H1 (cell line): ENCODE results near the gene SCAMP2. TPM values are rescaled to one million over a fixed set of nuclear protein-coding genes. Genes with fewer than 3 reads are reported as not detected.

Source experiments
- CTCF ChIA-PET: fragments of 300-600 bp; sonication (Branson Sonifier 250); formaldehyde crosslinking; loops from one replicate; lab custom pipeline; 2021; ENCODE audit not compliant: partially characterized antibody; lab: Charles Lee
- POLR2A ChIA-PET: fragments of 300-600 bp; sonication (Branson Sonifier 250); formaldehyde crosslinking; loops from one replicate; lab custom pipeline; 2021; ENCODE audit warnings: inconsistent platforms; ENCODE audit not compliant: partially characterized antibody; lab: Charles Lee
- DNase-seq, 2 experiments: peaks; one replicate each; pipeline versions ENCODE4 v3.0.0 to v3.0.0-alpha.2; 2010 to 2022; ENCODE audit warnings: low spot score in 2 of 2, low read depth in 1 of 2, mixed read lengths in 1 of 2
- FAIRE-seq: peaks from 2 replicates; lab custom pipeline; 2011; peaks lifted over from hg19 to GRCh38; lab: Jason Lieb, UNC
- H2AFZ ChIP-seq: 2 replicates; pipeline ENCODE4 v1.8.1; 2012; ENCODE audit warnings: low read length, inconsistent platforms
- H2AK5ac ChIP-seq: 2 replicates; pipeline ENCODE4 v1.6.1; 2013; ENCODE audit warnings: low read depth, low read length
- H2BK120ac ChIP-seq: replicated peaks from 2 replicates; pipeline ENCODE3; 2013; ENCODE audit warnings: low read depth, low read length, inconsistent platforms
- H2BK12ac ChIP-seq: 2 replicates; pipeline ENCODE4 v1.6.1; 2013; ENCODE audit warnings: low read depth, low read length
- H2BK15ac ChIP-seq: 2 replicates; pipeline ENCODE4 v1.6.1; 2013; ENCODE audit warnings: low read length
- H2BK20ac ChIP-seq: 2 replicates; pipeline ENCODE4 v1.6.1; 2013; ENCODE audit warnings: low read length
- H2BK5ac ChIP-seq: 2 replicates; pipeline ENCODE4 v1.6.1; 2013; ENCODE audit warnings: low read depth, low read length
- H3K14ac ChIP-seq: 2 replicates; pipeline ENCODE4 v1.6.1; 2013; ENCODE audit warnings: inconsistent platforms; ENCODE audit not compliant: insufficient read length
- H3K18ac ChIP-seq: 2 replicates; pipeline ENCODE4 v1.6.1; 2013; ENCODE audit warnings: low read length; ENCODE audit errors: extremely low read depth
- H3K23ac ChIP-seq: 2 replicates; pipeline ENCODE4 v1.6.1; 2013; ENCODE audit warnings: inconsistent platforms; ENCODE audit not compliant: insufficient read length
- H3K23me2 ChIP-seq: 2 replicates; pipeline ENCODE4 v1.6.1; 2013; ENCODE audit warnings: low read depth, low read length
- H3K27ac ChIP-seq: 2 replicates; pipeline ENCODE4 v1.6.1; 2011; ENCODE audit warnings: low read depth, low read length, inconsistent platforms
- H3K27me3 ChIP-seq, 4 experiments: replicated peaks in 1 of 4; 1 replicate in 1 of 4; 2 replicates in 3 of 4; pipeline versions ENCODE4 v1.6.1 to v1.8.1; 2011 to 2013; ENCODE audit warnings: low read length in 3 of 4, mild to moderate bottlenecking in 3 of 4, inconsistent platforms in 2 of 4, mixed read lengths in 2 of 4, moderate library complexity in 1 of 4; ENCODE audit not compliant: control insufficient read depth in 3 of 4, insufficient read depth in 3 of 4; ENCODE audit errors: extremely low read depth in 1 of 4
- H3K36me3 ChIP-seq, 4 experiments: 2 replicates each; pipeline versions ENCODE4 v1.6.1 to v1.8.1; 2011 to 2013; ENCODE audit warnings: mild to moderate bottlenecking in 4 of 4, low read length in 3 of 4, moderate library complexity in 2 of 4, control low read depth in 1 of 4, inconsistent platforms in 1 of 4; ENCODE audit not compliant: insufficient read depth in 4 of 4, control insufficient read depth in 2 of 4
- H3K4ac ChIP-seq: replicated peaks from 2 replicates; pipeline ENCODE3; 2013; ENCODE audit warnings: low read length, low read depth, mixed read lengths, inconsistent platforms; ENCODE audit not compliant: insufficient read length
- H3K4me1 ChIP-seq, 4 experiments: replicated peaks in 1 of 4; 1 replicate in 1 of 4; 2 replicates in 3 of 4; pipeline versions ENCODE4 v1.6.1 to v1.8.1; 2011 to 2013; ENCODE audit warnings: low read length in 3 of 4, inconsistent platforms in 2 of 4, mixed read lengths in 1 of 4; ENCODE audit not compliant: insufficient read depth in 4 of 4, control insufficient read depth in 3 of 4
- H3K4me2 ChIP-seq, 2 experiments: 2 replicates each; pipeline versions ENCODE4 v1.6.1 to v1.8.1; 2011 to 2013; ENCODE audit warnings: low read depth in 2 of 2, low read length in 2 of 2, control low read depth in 1 of 2, inconsistent platforms in 1 of 2, mild to moderate bottlenecking in 1 of 2; ENCODE audit not compliant: insufficient read depth in 1 of 2
- H3K4me3 ChIP-seq, 4 experiments: fragments of 200-600, 300-600 bp in 1 of 4; sonication (generic), shearing (Covaris generic), sonication (Bioruptor Twin) in 1 of 4; 2 replicates each; pipeline versions ENCODE4 v1.5.1 to v1.8.1; 2011 to 2016; ENCODE audit warnings: low read length in 4 of 4, low read depth in 3 of 4, control low read depth in 2 of 4, inconsistent platforms in 2 of 4, mild to moderate bottlenecking in 2 of 4, mixed read lengths in 1 of 4, moderate library complexity in 1 of 4; ENCODE audit not compliant: insufficient read depth in 2 of 4; ENCODE audit errors: extremely low read depth in 1 of 4
- H3K56ac ChIP-seq: replicated peaks from 2 replicates; pipeline ENCODE3; 2013; ENCODE audit warnings: low read depth, mild to moderate bottlenecking, mixed read lengths, low read length, inconsistent platforms; ENCODE audit not compliant: insufficient read length
- H3K79me1 ChIP-seq: 2 replicates; pipeline ENCODE4 v1.6.1; 2013; ENCODE audit warnings: low read depth, low read length, control low read depth
- H3K79me2 ChIP-seq, 2 experiments: 2 replicates each; pipeline versions ENCODE4 v1.6.1 to v1.8.1; 2012 to 2013; ENCODE audit warnings: low read length in 2 of 2, mild to moderate bottlenecking in 2 of 2, inconsistent platforms in 1 of 2; ENCODE audit not compliant: insufficient read depth in 2 of 2, control insufficient read depth in 1 of 2
- H3K9ac ChIP-seq, 4 experiments: replicated peaks in 1 of 4; 1 replicate in 1 of 4; 2 replicates in 3 of 4; pipeline versions ENCODE4 v1.6.1 to v1.8.1; 2011 to 2013; ENCODE audit warnings: low read depth in 3 of 4, low read length in 3 of 4, control low read depth in 2 of 4, mild to moderate bottlenecking in 2 of 4, moderate library complexity in 2 of 4, inconsistent platforms in 1 of 4; ENCODE audit errors: extremely low read depth in 1 of 4
- H3K9me3 ChIP-seq, 2 experiments: 2 replicates each; pipeline versions ENCODE4 v1.6.1 to v1.8.1; 2012 to 2013; ENCODE audit warnings: mild to moderate bottlenecking in 2 of 2, moderate library complexity in 2 of 2, control low read depth in 1 of 2, inconsistent platforms in 1 of 2, low read depth in 1 of 2, low read length in 1 of 2, mixed read lengths in 1 of 2; ENCODE audit not compliant: insufficient read depth in 2 of 2
- H4K20me1 ChIP-seq, 2 experiments: replicated peaks in 1 of 2; 2 replicates each; pipeline versions ENCODE3 to v1.8.1; 2011 to 2013; ENCODE audit warnings: inconsistent platforms in 2 of 2, low read length in 2 of 2, mild to moderate bottlenecking in 1 of 2; ENCODE audit not compliant: insufficient read depth in 2 of 2, control insufficient read depth in 1 of 2
- H4K5ac ChIP-seq: 2 replicates; pipeline ENCODE4 v1.6.1; 2013; ENCODE audit warnings: low read length, low read depth, mixed read lengths, inconsistent platforms; ENCODE audit not compliant: insufficient read length
- H4K8ac ChIP-seq: 2 replicates; pipeline ENCODE4 v1.8.0; 2013; ENCODE audit warnings: mild to moderate bottlenecking, moderate library complexity, low read length, inconsistent platforms; ENCODE audit not compliant: insufficient read depth; ENCODE audit errors: extremely low read depth
- H4K91ac ChIP-seq: replicated peaks from 2 replicates; pipeline ENCODE3; 2013; ENCODE audit warnings: low read length, mixed read lengths, inconsistent platforms; ENCODE audit not compliant: insufficient read length
- BRCA1 ChIP-seq: IDR thresholded peaks from 2 replicates; pipeline ENCODE4 v1.6.1; 2012; ENCODE audit warnings: low read depth, low read length, improper control_type of control experiment
- CBX5 ChIP-seq: fragments of 300-800, 300-1000 bp; sonication (generic); IDR thresholded peaks from 2 replicates; pipeline ENCODE4 v1.7.1; 2016; ENCODE audit warnings: antibody characterized with exemption, low read length, low read depth
- CBX8 ChIP-seq: fragments of 300-800, 300-1000 bp; sonication (generic); IDR thresholded peaks from 2 replicates; pipeline ENCODE4 v1.7.1; 2016; ENCODE audit warnings: low read depth, low read length, borderline replicate concordance
- CREB1 ChIP-seq: IDR thresholded peaks from 2 replicates; pipeline ENCODE4 v1.6.1; 2012; ENCODE audit warnings: inconsistent platforms
- CTBP2 ChIP-seq: IDR thresholded peaks from 2 replicates; pipeline ENCODE4 v1.7.0; 2011; ENCODE audit warnings: borderline replicate concordance, mild to moderate bottlenecking, moderate library complexity, mixed read lengths, low read length; ENCODE audit not compliant: insufficient read depth, insufficient read length
- GABPA ChIP-seq: IDR thresholded peaks from 2 replicates; pipeline ENCODE4 v1.6.1; 2011; ENCODE audit warnings: mild to moderate bottlenecking, low read length, moderate library complexity, borderline replicate concordance; ENCODE audit not compliant: insufficient read depth
- RBBP5 ChIP-seq: IDR thresholded peaks from 2 replicates; pipeline ENCODE4 v1.7.1; 2012; ENCODE audit warnings: low read depth, mild to moderate bottlenecking, inconsistent platforms, low read length, moderate library complexity, borderline replicate concordance
- RNF2 ChIP-seq: fragments of 200-900, 300-1000 bp; sonication (generic); IDR thresholded peaks from 2 replicates; pipeline ENCODE4 v1.7.1; 2016; ENCODE audit warnings: borderline replicate concordance, low read depth, mild to moderate bottlenecking, antibody characterized with exemption, low read length; ENCODE audit not compliant: poor library complexity, severe bottlenecking; ENCODE audit errors: missing control alignments
- RXRA ChIP-seq: IDR thresholded peaks from 2 replicates; pipeline ENCODE4 v1.6.1; 2011; ENCODE audit warnings: low read depth, mild to moderate bottlenecking, low read length, moderate library complexity; ENCODE audit not compliant: insufficient read depth
- SP1 ChIP-seq: IDR thresholded peaks from 2 replicates; pipeline ENCODE4 v1.6.1; 2011; ENCODE audit warnings: low read depth, low read length
- TAF7 ChIP-seq: optimal IDR thresholded peaks from 2 replicates; pipeline ENCODE3; 2011; ENCODE audit warnings: low read depth, mild to moderate bottlenecking, inconsistent platforms, low read length, moderate library complexity, borderline replicate concordance
- TBP ChIP-seq: IDR thresholded peaks from 2 replicates; pipeline ENCODE4 v1.6.1; 2011; ENCODE audit warnings: low read depth, low read length, improper control_type of control experiment
- YY1 ChIP-seq: IDR thresholded peaks from 2 replicates; pipeline ENCODE4 v1.6.1; 2011; ENCODE audit warnings: low read depth, mild to moderate bottlenecking, low read length
- WGBS, 2 experiments: shearing (Covaris generic) in 1 of 2; methylation state at CpG; one replicate each; pipeline versions ENCODE4 v1.1.6 to v1.1.7; 2013 to 2015; ENCODE audit warnings: low lambda C conversion rate in 2 of 2, mixed read lengths in 2 of 2, inconsistent platforms in 1 of 2, low coverage in 1 of 2, missing lambda C conversion rate in 1 of 2; ENCODE audit not compliant: insufficient replicate concordance in 2 of 2, insufficient coverage in 1 of 2, insufficient read length in 1 of 2; ENCODE audit errors: extremely low coverage in 1 of 2, missing lambda C conversion rate in 1 of 2; 5-methylcytosine and 5-hydroxymethylcytosine counted together
- polyA plus RNA-seq, 7 experiments: library from polyadenylated mRNA; depleted of rRNA in 3 of 7; stranded (reverse) in 5 of 7; unstranded in 2 of 7; fragments of >200 nt in 5 of 7; fragments of 200-250 nt in 2 of 7; gene quantifications; 1 replicate in 5 of 7; 2 replicates in 1 of 7; 4 replicates in 1 of 7; pipeline versions ENCODE4 v1.2.1 to v1.2.3, GENCODE V29; 2011 to 2013; ENCODE audit warnings: missing spikeins in 2 of 7, mixed read lengths in 2 of 7
- total RNA-seq: library from RNA; stranded (reverse); fragmentation: NEBNext Ultra II Directional; extraction: Animal tissue kit (Norgen Biotek cat#: 25700); gene quantifications from 2 replicates; pipeline ENCODE4 v1.2.1, GENCODE V29; 2021
- TF ChIP-seq, protein P1 (sequence below): IDR thresholded peaks from 2 replicates; pipeline ENCODE4 v1.6.1; 2012; ENCODE audit warnings: inconsistent platforms

The SCAMP2 gene
- total and polyA plus RNA-seq, 2 of the 8 experiments (the other 6 are each of a cell fraction or from before 2014, with no cell fraction given) = 41.7 to 131 TPM

DNA sequence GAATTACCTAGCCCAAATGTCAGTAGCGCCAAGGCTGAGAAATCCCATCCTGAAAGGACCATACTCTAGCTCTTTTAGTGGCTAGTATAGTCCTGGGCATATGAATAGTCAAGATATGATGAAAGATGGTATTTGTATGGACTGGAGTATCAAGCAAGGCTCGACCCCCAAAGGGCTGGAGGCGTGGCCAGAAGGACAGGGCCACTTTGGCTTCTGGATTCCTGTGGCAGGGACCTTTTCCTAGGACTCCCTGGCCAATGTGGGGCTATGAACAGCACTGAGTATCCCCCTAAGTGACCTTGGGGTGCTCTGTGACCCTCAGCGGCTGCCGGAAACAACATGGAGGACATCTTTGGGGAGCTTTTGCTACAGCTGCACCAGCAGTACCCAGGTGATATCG, 22.7 kb upstream of the SCAMP2 start:
- WGBS, 2 experiments = 94% methylated on average over 6 of the region's 6 CpGs; no CpG with 5 or more reads in 1 of the 2 experiments
- Histone ChIP-seq H3K4me3 (no peak overlapping the region), H3K23ac (no peak overlapping the region), H2AFZ (no peak overlapping the region), H3K9me3 (no peaks in the 10 kb centered on the region), H2BK20ac (no peak overlapping the region), H2BK120ac (no peak overlapping the region), H4K20me1 (peaks cover 1 to 6% of the 10 kb centered on the region in 2 experiments), H2BK15ac (no peak overlapping the region), H3K14ac (no peak overlapping the region), H3K23me2 (no peaks in the 10 kb centered on the region), H3K27me3 (no peaks in the 10 kb centered on the region), H3K18ac (no peak overlapping the region), H2BK12ac (no peak overlapping the region), H3K27ac (no peak overlapping the region), H2BK5ac (no peak overlapping the region), H3K4me1 (no peaks in the 10 kb centered on the region), H3K9ac (no peak overlapping the region), H3K36me3 (peaks cover 16 to 46% (median 34%) of the 10 kb centered on the region in 4 experiments), H3K79me1 (no peaks in the 10 kb centered on the region), H3K4me2 (no peak overlapping the region), H3K4ac (no peak overlapping the region), H3K79me2 (no peaks in the 10 kb centered on the region), H4K5ac (no peak overlapping the region), H3K56ac (no peak overlapping the region), H4K8ac (no peak overlapping the region), H4K91ac (no peak overlapping the region), H2AK5ac (no peak overlapping the region)
- ChIA-PET CTCF (interaction anchor here (1.1 to 2.5 kb wide), 5 partner anchors 9 to 68 kb away, joined by 3 to 10 read pairs (median 3); no protein-coding TSS in a partner anchor), POLR2A (interaction anchor here (1.1 to 8.4 kb wide), 9 partner anchors 10 to 91 kb away, joined by 3 to 84 read pairs (median 4); partner anchors contain the start of genes FAM219B and SCAMP2)
- FAIRE-seq (no peak), DNase-seq (no peak)
- TF ChIP-seq TAF7 = no peak
- TF ChIP-seq, protein P1, sequence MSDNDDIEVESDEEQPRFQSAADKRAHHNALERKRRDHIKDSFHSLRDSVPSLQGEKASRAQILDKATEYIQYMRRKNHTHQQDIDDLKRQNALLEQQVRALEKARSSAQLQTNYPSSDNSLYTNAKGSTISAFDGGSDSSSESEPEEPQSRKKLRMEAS = no peak
- no peak for TF ChIP-seq CREB1
- TF ChIP-seq CTBP2 = no peak
- TF ChIP-seq CBX8 = no peak
- no peak for TF ChIP-seq YY1
- TF ChIP-seq BRCA1 = no peak
- TF ChIP-seq GABPA = no peak
- TF ChIP-seq TBP = no peak
- TF ChIP-seq RXRA = no peak
- no peak for TF ChIP-seq RBBP5
- TF ChIP-seq CBX5 = no peak
- no peak for TF ChIP-seq SP1
- no peak for TF ChIP-seq RNF2
